Activated CD8-positive, alpha-beta memory T cell treated with anti-CD3 and anti-CD28 coated beads for 36 hours (primary cell): ENCODE measurements around the gene OLFM4. TPM values are rescaled to one million over a fixed set of nuclear protein-coding genes. Genes with fewer than 3 reads are reported as not detected.

Experiments used
- CTCF ChIA-PET: fragments of 350-600 bp; sonication (Branson Sonifier 250); formaldehyde crosslinking; loops from one replicate; lab custom pipeline; 2021; ENCODE audit warnings: antibody characterized with exemption; lab: Charles Lee
- POLR2A ChIA-PET: fragments of 350-600 bp; sonication (Branson Sonifier 250); formaldehyde crosslinking; loops from one replicate; lab custom pipeline; 2021; ENCODE audit warnings: antibody characterized with exemption; lab: Charles Lee
- total RNA-seq, 2 experiments: library from RNA; stranded (reverse); gene quantifications; one replicate each; pipeline ENCODE4 v1.2.3, GENCODE V29; 2021

OLFM4 gene
- total RNA-seq = not detected

DNA sequence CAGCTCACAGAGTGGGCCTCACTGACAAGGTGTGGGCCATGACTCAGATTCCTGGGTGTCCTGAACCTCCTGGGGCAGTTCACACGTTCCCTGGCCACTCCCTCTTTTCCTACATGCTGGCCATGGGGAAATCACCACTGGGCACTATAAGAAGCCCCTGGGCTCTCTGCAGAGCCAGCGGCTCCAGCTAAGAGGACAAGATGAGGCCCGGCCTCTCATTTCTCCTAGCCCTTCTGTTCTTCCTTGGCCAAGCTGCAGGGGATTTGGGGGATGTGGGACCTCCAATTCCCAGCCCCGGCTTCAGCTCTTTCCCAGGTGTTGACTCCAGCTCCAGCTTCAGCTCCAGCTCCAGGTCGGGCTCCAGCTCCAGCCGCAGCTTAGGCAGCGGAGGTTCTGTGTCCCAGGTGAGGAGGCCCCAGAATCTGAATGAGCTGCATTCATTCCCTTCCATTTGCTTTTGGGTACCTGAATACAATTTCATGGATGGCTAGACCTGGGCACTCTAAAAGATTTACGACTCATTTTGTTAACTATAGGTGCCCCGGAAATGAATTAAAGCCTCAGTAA, at the start of gene OLFM4:
OLFM4 (plus strand) TSS at position 177 of the 567 bp plus-strand sequence; CDS start at position 201, 24 bp downstream.
- ChIA-PET CTCF (no interaction called here), POLR2A (no interaction called here)

DNA sequence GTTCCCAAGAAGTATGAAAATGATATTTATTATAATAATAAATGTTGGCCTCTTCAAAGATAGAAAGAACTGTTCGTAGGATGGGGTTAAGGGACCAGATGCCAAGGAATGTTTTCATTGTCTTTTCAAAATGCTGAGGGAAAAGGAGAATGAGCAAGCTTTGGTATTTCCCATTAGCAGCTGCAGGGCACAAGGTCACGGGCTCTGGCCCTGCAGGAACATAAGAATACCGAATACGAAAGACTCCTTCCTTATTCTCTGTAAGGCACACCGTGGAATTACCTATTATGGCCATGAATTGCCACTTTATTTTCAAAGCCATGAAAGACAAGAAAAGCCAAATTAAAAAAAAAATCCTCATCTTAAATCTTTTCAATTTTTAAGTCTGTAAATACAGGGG, 49.6 kb upstream of the OLFM4 start:
- CTCF ChIA-PET = no interaction called here
- POLR2A ChIA-PET = no interaction called here

GRCh38 chr13:52980695-52981094, 47.9 kb upstream of the OLFM4 start:
- ChIA-PET CTCF (no interaction called here), POLR2A (no interaction called here)

DNA sequence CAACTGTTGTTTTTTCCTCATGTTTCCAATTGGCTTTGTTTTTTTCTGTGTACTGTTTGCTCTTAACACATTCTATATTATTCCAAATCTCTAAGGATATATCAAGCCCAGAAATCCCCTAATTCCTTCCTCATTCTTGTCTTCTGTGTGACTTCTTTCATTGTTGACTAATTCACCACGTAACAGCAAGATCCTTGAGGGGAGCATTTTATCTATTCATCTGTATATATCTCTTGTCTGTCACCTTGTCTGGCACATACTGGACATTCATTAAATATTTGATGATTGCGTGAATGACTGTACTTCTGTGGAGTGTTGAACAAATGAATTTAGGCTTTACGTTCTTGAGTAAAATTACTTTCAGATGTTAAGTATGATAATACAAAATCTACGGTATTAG, 44.8 kb upstream of the OLFM4 start:
- POLR2A ChIA-PET = no interaction called here
- CTCF ChIA-PET = no interaction called here

DNA sequence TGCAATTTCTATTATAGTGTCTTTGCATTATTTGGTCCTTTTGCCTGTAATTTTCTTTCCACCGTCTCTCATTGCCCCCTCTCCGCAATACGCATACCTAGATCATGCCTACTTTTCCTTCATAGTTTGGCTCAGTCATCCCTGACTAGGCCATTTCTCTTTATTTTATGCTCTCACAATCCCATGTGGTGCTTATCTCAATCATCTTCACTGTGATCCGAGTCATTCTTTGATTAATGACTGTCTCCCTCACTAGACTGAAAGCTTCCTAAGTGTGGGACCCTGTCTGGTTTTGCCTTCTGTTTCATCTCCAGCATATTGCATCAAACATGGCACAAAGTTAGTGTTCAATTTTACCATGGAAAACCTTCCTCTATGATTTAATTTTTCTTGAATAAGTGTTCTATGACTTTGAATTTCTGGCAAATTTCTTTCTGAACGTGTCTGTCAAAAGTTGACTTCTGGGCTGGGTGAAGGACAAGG, 43.7 kb upstream of the OLFM4 start:
- POLR2A ChIA-PET = no interaction called here
- CTCF ChIA-PET = no interaction called here

DNA sequence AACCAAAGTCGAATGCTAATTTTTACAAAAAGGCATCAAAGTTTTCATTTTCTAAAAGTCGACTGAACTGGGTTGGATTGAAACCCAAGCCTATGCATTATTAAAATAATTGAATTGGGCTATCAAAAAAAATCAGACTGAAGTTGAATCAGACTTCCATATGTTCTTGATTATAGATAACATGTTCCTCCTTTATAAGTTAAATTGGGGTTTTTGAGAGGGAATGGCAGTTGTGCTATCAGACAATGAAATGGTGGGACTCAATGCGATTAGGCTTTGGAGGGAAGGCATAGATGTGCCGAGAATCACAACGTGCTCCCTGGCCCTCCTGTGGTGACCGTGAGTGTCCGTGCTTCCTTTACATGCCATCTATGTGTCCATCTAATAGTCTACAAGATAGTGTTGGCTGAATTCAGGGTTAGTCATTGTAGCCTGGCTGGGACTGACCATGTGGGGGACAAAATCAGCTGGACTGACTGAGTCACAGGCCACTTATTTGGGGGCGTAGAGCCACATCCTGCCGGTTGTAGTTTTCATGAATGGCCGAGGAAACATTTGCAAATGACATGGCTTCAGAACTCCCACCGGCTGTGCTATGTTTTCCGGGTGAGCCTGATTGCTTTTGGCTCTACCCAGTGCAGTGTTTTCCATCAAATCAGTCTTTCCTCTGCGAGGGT, 37.1 kb upstream of the OLFM4 start:
- ChIA-PET CTCF (no interaction called here), POLR2A (no interaction called here)

- POLR2A ChIA-PET = no interaction called here
- CTCF ChIA-PET = no interaction called here
These were observed 36.5 kb upstream of the OLFM4 start for GRCh38 chr13:52992110-52992509.

DNA sequence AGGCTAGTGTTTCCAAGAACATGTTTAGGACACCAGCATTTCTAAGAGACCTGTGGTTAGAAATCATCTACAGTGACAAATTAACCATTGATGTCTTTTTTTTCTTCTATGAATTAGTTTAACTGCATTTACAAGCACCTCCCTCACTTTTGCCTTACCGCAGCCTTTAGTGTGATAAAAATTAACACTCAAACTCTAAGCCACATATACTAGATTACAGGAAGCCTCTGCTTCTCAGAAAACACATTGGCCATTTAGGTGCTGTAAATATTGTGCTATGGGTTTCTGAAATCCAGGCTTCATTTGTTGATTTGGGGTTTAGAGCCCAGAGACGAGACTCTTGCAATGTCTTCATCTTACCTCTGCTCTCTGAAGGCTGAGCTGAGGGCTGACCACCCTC, 34.6 kb upstream of the OLFM4 start:
- ChIA-PET POLR2A (no interaction called here), CTCF (no interaction called here)

DNA sequence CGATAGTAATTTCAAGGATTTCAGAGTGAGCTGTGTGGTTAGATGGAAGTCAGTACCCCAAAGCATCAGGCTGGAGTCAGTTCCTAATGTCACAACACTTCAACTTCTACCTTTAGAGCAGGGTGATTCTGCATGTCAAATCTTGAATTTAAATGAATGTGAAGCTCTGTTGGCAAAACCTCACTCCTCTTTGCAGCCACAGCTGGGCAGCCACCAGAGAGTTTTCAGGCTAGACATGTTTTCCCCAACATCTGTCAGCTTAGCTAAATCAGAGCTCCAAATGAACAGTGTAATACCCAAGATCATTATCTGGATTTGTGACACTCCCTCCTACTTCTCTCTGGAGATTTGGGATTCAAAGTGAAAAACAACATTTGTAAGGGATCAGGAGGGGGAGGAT, 33.7 kb upstream of the OLFM4 start:
- ChIA-PET CTCF (no interaction called here), POLR2A (no interaction called here)

DNA sequence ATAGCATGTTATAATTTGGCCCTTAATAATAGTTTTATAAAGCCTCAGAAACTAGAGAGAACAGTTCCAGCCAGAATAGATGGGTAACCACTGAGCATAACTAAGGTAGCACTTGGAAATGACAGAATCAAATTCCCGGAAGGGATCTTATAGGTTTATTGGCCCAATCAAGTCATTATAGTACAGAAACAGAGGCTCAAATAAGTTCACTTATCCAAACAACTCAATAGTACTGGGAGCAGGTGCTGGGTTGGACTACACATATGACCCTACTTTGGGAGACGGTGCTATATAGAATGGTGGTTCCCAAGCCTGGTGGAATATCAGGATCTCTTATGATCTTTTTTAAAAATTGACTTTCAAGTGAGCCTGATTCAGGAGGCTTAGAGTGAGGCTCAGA, 32.7 kb upstream of the OLFM4 start:
- POLR2A ChIA-PET = no interaction called here
- CTCF ChIA-PET = no interaction called here

DNA sequence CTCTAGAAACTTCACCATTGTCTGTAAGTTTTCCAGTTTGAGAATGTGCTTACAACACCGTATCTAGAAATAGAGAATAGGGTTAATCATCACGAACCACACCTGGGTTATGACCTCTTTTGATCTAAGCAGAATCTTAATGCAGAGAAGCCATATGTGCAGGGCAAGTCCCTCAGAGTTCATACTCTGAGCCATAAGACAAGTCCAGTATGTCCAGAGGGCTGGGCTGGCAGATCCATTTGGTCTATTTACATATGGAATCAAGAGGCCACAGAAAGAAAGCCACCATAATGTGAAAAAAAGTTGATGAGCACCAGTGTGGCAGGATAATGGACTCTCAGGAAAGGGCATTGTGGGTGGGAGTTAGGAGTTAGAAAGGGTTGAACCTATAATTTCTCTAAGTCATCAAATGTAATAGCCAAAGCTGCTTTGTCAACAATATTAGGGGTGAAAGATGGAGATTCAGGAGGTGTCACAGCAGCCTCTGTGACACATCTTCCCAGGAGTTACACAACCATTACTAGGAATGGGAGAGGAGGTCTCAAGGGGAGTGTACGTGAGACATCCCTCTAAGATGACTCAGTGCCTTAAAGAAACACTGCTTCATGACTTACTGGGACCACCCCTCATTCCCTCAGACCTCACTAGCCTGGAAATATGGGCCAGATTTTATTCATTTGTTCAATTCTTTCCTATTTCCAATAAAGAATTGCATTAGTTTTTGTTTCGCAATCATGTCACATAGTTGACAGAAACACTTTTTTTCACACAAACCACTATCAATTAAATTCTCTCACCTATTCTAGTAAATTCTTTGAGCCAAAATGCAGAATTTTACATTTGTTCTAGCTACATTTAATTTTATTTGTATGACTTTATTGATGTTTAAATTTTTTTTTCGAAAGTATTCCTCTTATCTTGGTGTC, 30.4 kb upstream of the OLFM4 start:
- CTCF ChIA-PET = no interaction called here
- POLR2A ChIA-PET = no interaction called here

DNA sequence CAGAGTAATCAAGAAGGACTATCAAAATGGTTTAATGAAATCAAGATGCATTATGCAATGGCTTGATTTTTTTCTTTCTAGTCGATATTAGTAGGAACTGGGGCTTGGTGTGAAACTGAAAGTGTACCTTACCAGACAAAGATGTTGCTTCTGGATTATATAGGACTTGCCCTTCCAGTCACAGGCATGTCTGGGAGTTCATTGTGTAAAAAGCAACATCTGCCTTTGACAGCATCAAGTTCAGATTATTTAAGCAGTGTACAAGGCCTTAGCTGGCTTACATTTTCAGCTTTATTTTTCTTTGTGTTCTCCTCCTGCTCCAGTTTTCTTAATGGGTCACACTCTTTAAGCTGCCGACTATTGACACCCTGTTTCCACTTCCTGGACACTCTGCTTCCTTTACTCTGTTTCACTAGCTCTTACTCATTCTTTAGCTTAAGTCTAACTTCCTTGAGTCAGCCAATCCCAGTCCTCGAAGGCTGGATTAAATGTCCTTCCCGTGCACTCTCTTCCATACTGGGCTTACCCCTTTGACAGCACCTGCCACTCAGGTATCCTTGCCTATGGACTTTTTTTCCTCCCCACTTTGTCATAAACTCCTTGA, 29.4 kb upstream of the OLFM4 start:
- CTCF ChIA-PET = no interaction called here
- POLR2A ChIA-PET = no interaction called here

- CTCF ChIA-PET = no interaction called here
- POLR2A ChIA-PET = interaction anchor here (0.9 kb wide), 1 partner anchor 608 kb away, joined by 5 read pairs; no protein-coding TSS in a partner anchor
These were observed 27.0 kb upstream of the OLFM4 start for GRCh38 chr13:53001444-53002225.

GRCh38 chr13:53004573-53004972, 24.0 kb upstream of the OLFM4 start:
- CTCF ChIA-PET = no interaction called here
- POLR2A ChIA-PET = no interaction called here

- ChIA-PET CTCF (no interaction called here), POLR2A (no interaction called here)
These were observed 23.0 kb upstream of the OLFM4 start for GRCh38 chr13:53005626-53006025.

- ChIA-PET CTCF (no interaction called here), POLR2A (no interaction called here)
These were observed 20.7 kb upstream of the OLFM4 start for GRCh38 chr13:53007872-53008271.

DNA sequence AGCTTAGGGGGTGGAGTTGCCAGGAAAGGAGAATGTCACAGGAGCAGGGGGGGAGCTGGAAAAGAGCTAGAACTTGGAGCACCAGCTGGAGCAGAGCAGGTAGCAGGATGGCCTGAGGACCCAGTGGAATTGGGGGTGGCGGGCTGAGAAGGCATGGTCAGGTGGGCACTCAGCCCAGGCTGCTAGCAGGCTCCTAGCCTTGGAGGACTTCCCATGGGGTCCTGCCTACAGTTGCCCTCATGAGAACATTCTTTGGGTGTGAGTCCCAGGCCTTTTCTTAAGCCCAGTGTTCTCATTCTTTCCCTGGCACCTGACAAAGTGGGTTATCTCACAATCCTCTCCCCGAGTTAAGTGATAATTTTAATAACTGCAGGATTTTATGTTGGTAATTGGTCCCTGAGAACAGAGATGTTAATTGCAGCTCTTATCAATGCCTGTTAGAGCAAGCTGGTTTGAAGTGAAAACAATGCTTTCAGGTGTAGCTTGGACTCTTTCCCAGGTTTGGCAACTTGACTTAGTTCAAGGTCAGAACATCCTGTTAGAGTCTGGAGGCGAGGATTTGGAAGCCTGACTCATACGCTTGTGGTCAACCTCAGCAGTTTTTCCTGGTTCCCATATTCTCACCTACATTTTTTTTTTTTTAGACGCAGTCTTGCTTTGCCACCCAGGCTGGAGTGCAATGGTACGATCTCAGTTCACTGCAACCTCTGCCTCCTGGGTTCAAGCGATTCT, 18.1 kb upstream of the OLFM4 start:
- ChIA-PET POLR2A (no interaction called here), CTCF (interaction anchor here (0.6 kb wide), 1 partner anchor 1743 kb away, joined by 3 read pairs; no protein-coding TSS in a partner anchor)

DNA sequence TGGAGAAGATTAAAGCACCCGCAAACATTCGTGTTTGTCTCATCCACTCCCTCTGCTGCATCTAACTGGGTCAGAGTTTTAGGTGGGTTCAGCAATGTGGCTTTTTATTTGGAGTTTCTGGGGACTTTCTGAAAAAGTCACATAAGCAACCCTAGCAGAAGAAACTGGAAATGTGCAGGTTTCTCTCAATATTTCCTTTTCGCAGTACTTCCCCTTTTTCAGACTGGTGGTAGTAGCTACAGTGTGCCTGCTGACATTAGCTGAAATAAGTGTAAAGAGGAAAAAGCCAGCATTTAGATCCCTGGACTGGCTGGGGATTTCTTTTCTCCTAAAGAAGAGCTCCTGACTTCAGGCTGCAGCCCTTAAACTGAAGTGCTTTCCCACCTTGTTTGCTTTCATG, 15.9 kb upstream of the OLFM4 start:
- ChIA-PET POLR2A (no interaction called here), CTCF (no interaction called here)

- ChIA-PET CTCF (no interaction called here), POLR2A (no interaction called here)
These were observed 15.5 kb upstream of the OLFM4 start for GRCh38 chr13:53013113-53013512.
